Neuronal stem cell (in vitro differentiated cells): Measurements from ENCODE around the gene SPIRE2.
"Not testable (repeated sequence)": the region's sequence is repeated elsewhere in the genome, so short reads cannot be mapped to it uniquely, and the experiment has no call there.

Source experiments
- DNase-seq: peaks from one replicate; pipeline ENCODE4 v3.0.0-alpha.2; 2013; ENCODE audit warnings: low spot score
- H2AFZ ChIP-seq: one replicate; pipeline ENCODE4 v1.6.1; 2013; ENCODE audit warnings: mild to moderate bottlenecking, low read length, inconsistent platforms
- H2AK5ac ChIP-seq: 2 replicates; pipeline ENCODE4 v1.6.1; 2013; ENCODE audit warnings: low read depth, mild to moderate bottlenecking, inconsistent platforms, low read length, moderate library complexity, mixed read lengths
- H2BK120ac ChIP-seq: 2 replicates; pipeline ENCODE4 v1.6.1; 2013; ENCODE audit warnings: low read depth, mild to moderate bottlenecking, inconsistent platforms, low read length, moderate library complexity, mixed read lengths
- H2BK12ac ChIP-seq: one replicate; pipeline ENCODE4 v1.6.1; 2013; ENCODE audit warnings: low read length, inconsistent platforms
- H2BK15ac ChIP-seq: 2 replicates; pipeline ENCODE4 v1.6.1; 2013; ENCODE audit warnings: mild to moderate bottlenecking, low read length, inconsistent platforms, mixed read lengths
- H2BK5ac ChIP-seq: one replicate; pipeline ENCODE4 v1.6.1; 2013; ENCODE audit warnings: inconsistent platforms, mild to moderate bottlenecking, low read length, moderate library complexity
- H3K14ac ChIP-seq: one replicate; pipeline ENCODE4 v1.6.1; 2013; ENCODE audit warnings: low read length, inconsistent platforms
- H3K18ac ChIP-seq: 2 replicates; pipeline ENCODE4 v1.6.1; 2013; ENCODE audit warnings: low read length, inconsistent platforms
- H3K23ac ChIP-seq: 2 replicates; pipeline ENCODE4 v1.6.1; 2013; ENCODE audit warnings: low read depth, mild to moderate bottlenecking, mixed read lengths, low read length, inconsistent platforms; ENCODE audit not compliant: poor library complexity
- H3K27ac ChIP-seq: replicated peaks from 3 replicates; pipeline ENCODE4 v1.5.1; 2013; ENCODE audit warnings: low read length, inconsistent platforms
- H3K27me3 ChIP-seq, 3 experiments: 2 replicates each; pipeline ENCODE4 v1.6.1; 2013; ENCODE audit warnings: low read length in 3 of 3, mild to moderate bottlenecking in 2 of 3, inconsistent platforms in 1 of 3, low read depth in 1 of 3, mixed read lengths in 1 of 3, moderate library complexity in 1 of 3; ENCODE audit not compliant: control insufficient read depth in 3 of 3, insufficient read depth in 3 of 3
- H3K36me3 ChIP-seq, 2 donors: replicated peaks in 1 of 2; 2 replicates each; pipeline ENCODE4 v1.6.1; 2013; ENCODE audit warnings: low read length in 2 of 2; ENCODE audit not compliant: control insufficient read depth in 2 of 2, insufficient read depth in 2 of 2
- H3K4ac ChIP-seq: 2 replicates; pipeline ENCODE4 v1.6.1; 2013; ENCODE audit warnings: inconsistent platforms, mild to moderate bottlenecking, low read length, moderate library complexity
- H3K4me1 ChIP-seq, 2 donors: 1 replicate in 1 of 2; 2 replicates in 1 of 2; pipeline ENCODE4 v1.6.1; 2013; ENCODE audit warnings: low read length in 2 of 2, low read depth in 1 of 2; ENCODE audit not compliant: control insufficient read depth in 2 of 2, insufficient read depth in 1 of 2
- H3K4me2 ChIP-seq: one replicate; pipeline ENCODE4 v1.6.1; 2013; ENCODE audit warnings: mild to moderate bottlenecking, low read length, inconsistent platforms; ENCODE audit not compliant: insufficient read depth, poor library complexity, severe bottlenecking
- H3K4me3 ChIP-seq, 2 donors: 2 replicates each; pipeline ENCODE4 v1.5.1; 2013; ENCODE audit warnings: low read length in 2 of 2, mild to moderate bottlenecking in 2 of 2, inconsistent platforms in 1 of 2, moderate library complexity in 1 of 2
- H3K79me1 ChIP-seq: one replicate; pipeline ENCODE4 v1.6.1; 2013; ENCODE audit warnings: low read depth, mild to moderate bottlenecking, inconsistent platforms, low read length, moderate library complexity
- H3K9ac ChIP-seq: one replicate; pipeline ENCODE4 v1.6.1; 2013; ENCODE audit warnings: mild to moderate bottlenecking, low read depth, low read length, inconsistent platforms; ENCODE audit not compliant: poor library complexity
- H3K9me3 ChIP-seq, 2 donors: replicated peaks in 1 of 2; 2 replicates each; pipeline versions ENCODE3 to v1.6.1; 2013; ENCODE audit warnings: low read length in 2 of 2, mild to moderate bottlenecking in 2 of 2, inconsistent platforms in 1 of 2, low read depth in 1 of 2, mixed read lengths in 1 of 2, moderate library complexity in 1 of 2; ENCODE audit not compliant: control insufficient read depth in 2 of 2, insufficient read depth in 1 of 2
- H4K8ac ChIP-seq: one replicate; pipeline ENCODE4 v1.6.1; 2013; ENCODE audit warnings: low read depth, mild to moderate bottlenecking, inconsistent platforms, low read length, moderate library complexity
- H4K91ac ChIP-seq: one replicate; pipeline ENCODE4 v1.6.1; 2013; ENCODE audit warnings: low read length, low read depth, mild to moderate bottlenecking, inconsistent platforms; ENCODE audit not compliant: poor library complexity
- WGBS, 2 donors: extraction: QIAGEN DNeasy Blood & Tissue Kit; methylation state at CpG; one replicate each; pipeline ENCODE4 v1.1.7; 2013; ENCODE audit warnings: missing lambda C conversion rate in 2 of 2, mixed read lengths in 1 of 2; ENCODE audit not compliant: insufficient read length in 2 of 2, insufficient replicate concordance in 1 of 2; ENCODE audit errors: extremely low coverage in 2 of 2; 5-methylcytosine and 5-hydroxymethylcytosine counted together

Gene SPIRE2

GRCh38 chr16:89821438-89822187 lies 6.7 kb upstream of the SPIRE2 start:
- H2BK15ac ChIP-seq: no peak overlapping the region
- no peak overlapping the region for H3K27ac ChIP-seq
- H4K91ac ChIP-seq: no peak overlapping the region
- H2BK5ac ChIP-seq: no peak overlapping the region
- no peak overlapping the region for H3K9ac ChIP-seq
- H2AK5ac ChIP-seq: no peak overlapping the region
- H3K4ac ChIP-seq: no peak overlapping the region
- H2BK120ac ChIP-seq: no peak overlapping the region
- WGBS, 2 donors: no CpG with 5 or more reads among the region's 23 CpGs
- no peak overlapping the region for H3K4me3 ChIP-seq
- H2BK12ac ChIP-seq: no peak overlapping the region
- no peak overlapping the region for H4K8ac ChIP-seq
- H3K79me1 ChIP-seq: no peaks in the 10 kb centered on the region
- H2AFZ ChIP-seq: no peak overlapping the region
- H3K9me3 ChIP-seq: peaks cover 3 to 12% of the 10 kb centered on the region in 2 donors
- no peak for DNase-seq
- peaks cover 4 to 14% of the 10 kb centered on the region in 2 donors for H3K4me1 ChIP-seq
- no peak overlapping the region for H3K14ac ChIP-seq
- no peak overlapping the region for H3K18ac ChIP-seq
- H3K36me3 ChIP-seq: no peaks in the 10 kb centered on the region
- no peak overlapping the region for H3K4me2 ChIP-seq
- no peaks in the 10 kb centered on the region for H3K27me3 ChIP-seq
- no peak overlapping the region for H3K23ac ChIP-seq

DNA sequence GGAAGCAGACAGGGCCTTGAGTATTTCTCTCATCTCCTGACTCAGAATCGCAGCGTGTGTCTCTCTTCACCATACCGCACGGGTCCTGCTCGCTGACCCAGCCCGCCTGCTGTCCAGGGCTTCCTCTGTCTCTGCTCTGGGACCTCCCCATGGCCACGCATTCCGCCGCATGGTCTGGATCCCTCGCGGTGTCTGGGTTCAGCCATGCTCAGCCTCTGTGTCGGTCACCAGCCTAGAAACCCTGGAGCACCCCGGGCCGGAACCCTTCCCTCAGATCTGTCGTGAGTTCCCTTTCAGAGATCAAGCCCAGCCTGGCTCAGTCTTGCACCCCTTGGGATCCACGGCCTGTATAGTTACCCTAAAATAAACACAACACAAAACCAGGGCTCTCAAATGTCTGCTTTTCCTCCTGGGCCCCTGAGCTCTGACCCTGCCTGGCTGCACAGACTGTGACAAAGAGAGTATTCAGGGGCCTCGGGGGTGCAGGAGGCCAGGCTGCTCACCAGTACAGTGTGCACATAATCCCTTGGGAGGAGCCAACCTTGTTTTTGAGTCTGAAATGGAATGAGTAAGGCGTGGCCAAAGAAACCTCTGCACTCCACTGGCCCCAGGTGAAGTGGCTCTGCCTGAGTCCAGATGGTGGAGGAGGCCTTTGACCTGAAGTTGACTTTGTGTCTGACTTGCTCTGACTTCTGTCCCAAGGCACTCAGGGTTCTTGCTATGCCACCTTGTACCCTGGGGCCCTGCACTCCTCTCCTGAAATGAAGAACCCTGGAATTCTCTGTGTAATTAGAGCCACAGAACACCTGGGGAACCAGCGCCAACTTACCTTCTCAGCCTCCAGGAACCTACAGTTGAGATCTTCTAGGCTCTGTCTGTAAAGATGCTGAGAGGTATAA lies 5.8 kb upstream of the SPIRE2 start:
- Histone ChIP-seq H2BK12ac (no peak overlapping the region), H2BK15ac (no peak overlapping the region), H3K23ac (no peak overlapping the region), H3K4me2 (no peak overlapping the region), H3K27me3 (no peaks in the 10 kb centered on the region), H3K9ac (peak overlapping the region; percentile 71), H2AFZ (no peak overlapping the region), H3K79me1 (no peaks in the 10 kb centered on the region), H4K8ac (no peak overlapping the region), H4K91ac (no peak overlapping the region), H3K9me3 (peaks cover 2 to 10% of the 10 kb centered on the region in 2 donors), H2BK5ac (no peak overlapping the region), H3K36me3 (no peaks in the 10 kb centered on the region), H3K27ac (no peak overlapping the region), H2AK5ac (no peak overlapping the region), H3K18ac (no peak overlapping the region), H3K14ac (no peak overlapping the region), H2BK120ac (no peak overlapping the region), H3K4me1 (peaks cover 4 to 16% of the 10 kb centered on the region in 2 donors), H3K4me3 (peak overlapping the region in 1 of 2 donors; percentile 65), H3K4ac (no peak overlapping the region)
- DNase-seq: no peak
- no CpG with 5 or more reads among the region's 19 CpGs for WGBS, 2 donors

DNA sequence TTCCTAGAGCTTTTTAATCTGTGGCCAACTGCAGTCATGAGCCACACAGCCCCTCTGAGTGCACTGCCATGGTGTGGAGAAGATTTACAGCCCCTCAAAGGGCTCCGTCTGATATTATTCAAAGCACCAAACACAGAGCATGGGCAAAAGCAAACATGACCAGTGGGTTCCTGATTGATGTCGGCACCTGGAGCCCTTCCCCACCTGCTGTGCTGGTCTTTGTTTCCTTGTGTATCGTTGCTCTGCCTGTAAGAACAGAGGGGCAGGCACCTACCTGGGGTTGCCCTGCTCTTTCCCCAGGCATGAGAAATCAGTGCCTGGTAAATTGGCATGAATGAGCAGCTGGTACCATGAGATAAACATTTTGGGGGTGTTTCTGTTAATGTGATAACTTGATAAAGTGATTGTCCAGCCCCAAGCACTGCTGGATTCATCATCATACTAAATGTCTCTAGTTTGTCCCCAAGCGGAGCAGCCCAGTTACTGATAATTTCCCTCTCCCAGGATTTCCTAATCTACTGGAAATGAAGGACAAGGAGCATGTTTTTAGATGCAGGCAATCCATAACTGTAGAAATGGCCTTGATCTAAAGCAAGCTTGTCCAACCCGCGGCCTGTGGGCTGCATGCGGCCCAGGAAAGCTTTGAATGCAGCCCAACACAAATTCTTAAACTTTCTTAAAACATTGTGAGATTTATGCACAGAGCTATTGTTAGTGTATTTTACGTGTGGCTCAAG lies 5.0 kb upstream of the SPIRE2 start:
- Histone ChIP-seq H3K9ac (no peak overlapping the region), H2BK5ac (no peak overlapping the region), H2BK15ac (no peak overlapping the region), H3K4ac (no peak overlapping the region), H4K8ac (no peak overlapping the region), H3K4me2 (no peak overlapping the region), H2BK120ac (no peak overlapping the region), H2AFZ (no peak overlapping the region), H3K14ac (no peak overlapping the region), H4K91ac (no peak overlapping the region), H3K4me3 (no peak overlapping the region), H3K18ac (no peak overlapping the region), H3K79me1 (no peaks in the 10 kb centered on the region), H2BK12ac (no peak overlapping the region), H3K23ac (no peak overlapping the region), H3K9me3 (peaks cover 0 to 2% of the 10 kb centered on the region in 2 donors), H3K27ac (no peak overlapping the region), H3K36me3 (no peaks in the 10 kb centered on the region), H3K27me3 (no peaks in the 10 kb centered on the region), H2AK5ac (no peak overlapping the region), H3K4me1 (peaks cover 6 to 22% of the 10 kb centered on the region in 2 donors)
- no CpG with 5 or more reads among the region's 8 CpGs for WGBS, 2 donors
- DNase-seq: no peak

DNA sequence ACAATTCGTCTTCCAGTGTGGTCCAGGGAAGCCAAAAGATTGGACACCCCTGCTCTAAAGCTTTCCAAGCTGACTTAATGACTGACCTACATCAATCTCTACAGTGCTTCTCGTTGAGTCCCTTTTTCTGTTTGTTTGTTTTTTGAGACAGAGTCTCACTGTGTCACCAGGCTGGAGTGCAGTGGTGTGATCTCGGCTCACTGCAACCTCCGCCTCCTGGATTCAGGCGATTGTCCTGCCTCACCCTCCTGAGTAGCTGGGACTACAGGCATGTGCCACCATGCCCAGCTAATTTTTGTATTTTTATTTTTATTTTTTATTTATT lies 4.5 kb upstream of the SPIRE2 start:
- not testable (repeated sequence) for H3K4me2 ChIP-seq, H3K4me3 ChIP-seq, H2BK15ac ChIP-seq, H3K36me3 ChIP-seq, H2BK5ac ChIP-seq, H3K27ac ChIP-seq, H2AK5ac ChIP-seq, H3K4ac ChIP-seq, H3K23ac ChIP-seq, H3K9ac ChIP-seq, H3K9me3 ChIP-seq, H2BK120ac ChIP-seq, H3K14ac ChIP-seq, H2AFZ ChIP-seq, H4K8ac ChIP-seq, H4K91ac ChIP-seq, H3K79me1 ChIP-seq, DNase-seq, H2BK12ac ChIP-seq, H3K18ac ChIP-seq, H3K27me3 ChIP-seq
- WGBS, 2 donors: no CpG with 5 or more reads among the region's 5 CpGs
- peaks cover 6 to 22% of the 10 kb centered on the region in 2 donors for H3K4me1 ChIP-seq
